Endodermal cell (in vitro differentiated cells): ENCODE results near the gene PCBP2. TPM values are rescaled to one million over a fixed set of nuclear protein-coding genes. Genes with fewer than 3 reads are reported as not detected.
"Not testable (repeated sequence)": the region's sequence is repeated elsewhere in the genome, so short reads cannot be mapped to it uniquely, and the experiment has no call there.

Source experiments
- DNase-seq: peaks from one replicate; pipeline ENCODE4 v3.0.0-alpha.2; 2017
- H3K27ac ChIP-seq: 2 replicates; pipeline ENCODE4 v1.5.1; 2013; ENCODE audit warnings: mild to moderate bottlenecking, low read depth, low read length, moderate library complexity
- H3K27me3 ChIP-seq: 2 replicates; pipeline ENCODE4 v1.6.1; 2013; ENCODE audit warnings: mild to moderate bottlenecking, low read length, moderate library complexity; ENCODE audit not compliant: insufficient read depth, control insufficient read depth, poor library complexity, severe bottlenecking
- H3K36me3 ChIP-seq: 2 replicates; pipeline ENCODE4 v1.7.0; 2013; ENCODE audit warnings: mild to moderate bottlenecking, low read length, moderate library complexity; ENCODE audit not compliant: control insufficient read depth, insufficient read depth
- H3K4me1 ChIP-seq: one replicate; pipeline ENCODE4 v1.7.0; 2013; ENCODE audit warnings: low read length; ENCODE audit not compliant: control insufficient read depth, insufficient read depth
- H3K4me3 ChIP-seq: 2 replicates; pipeline ENCODE4 v1.5.1; 2013; ENCODE audit warnings: mild to moderate bottlenecking, low read length, moderate library complexity
- H3K9ac ChIP-seq: 2 replicates; pipeline ENCODE4 v1.6.1; 2013; ENCODE audit warnings: mild to moderate bottlenecking, low read length, moderate library complexity; ENCODE audit not compliant: poor library complexity, severe bottlenecking; ENCODE audit errors: extremely low read depth
- H3K9me3 ChIP-seq: 2 replicates; pipeline ENCODE4 v1.6.1; 2013; ENCODE audit warnings: mild to moderate bottlenecking, low read length, moderate library complexity; ENCODE audit not compliant: control insufficient read depth
- H3K27ac Mint-ChIP-seq: 2 replicates; pipeline ENCODE4 v1.8.0; 2020; ENCODE audit warnings: mixed read lengths
- H3K27me3 Mint-ChIP-seq: 2 replicates; pipeline ENCODE4 v1.8.0; 2021; ENCODE audit warnings: mild to moderate bottlenecking, mixed read lengths; ENCODE audit not compliant: insufficient read depth
- H3K36me3 Mint-ChIP-seq: 2 replicates; pipeline ENCODE4 v1.8.0; 2020; ENCODE audit warnings: low read depth, mixed read lengths
- H3K4me1 Mint-ChIP-seq: 2 replicates; pipeline ENCODE4 v1.8.0; 2020; ENCODE audit warnings: mixed read lengths
- H3K4me3 Mint-ChIP-seq: 2 replicates; pipeline ENCODE4 v1.8.0; 2020; ENCODE audit warnings: mild to moderate bottlenecking, moderate library complexity, mixed read lengths
- H3K9me3 Mint-ChIP-seq: 2 replicates; pipeline ENCODE4 v1.8.0; 2020; ENCODE audit warnings: mild to moderate bottlenecking, mixed read lengths
- CTCF ChIP-seq: fragments of 200-600 bp; sonication (generic); conservative IDR thresholded peaks from 2 replicates; pipeline ENCODE4 v1.5.0; 2021; ENCODE audit warnings: antibody characterized with exemption, mild to moderate bottlenecking
- WGBS, 2 experiments: methylation state at CpG; one replicate each; pipeline versions ENCODE4 v1.1.5 to v1.1.7; 2013; ENCODE audit warnings: missing lambda C conversion rate in 2 of 2, mixed read lengths in 1 of 2; ENCODE audit not compliant: insufficient coverage in 1 of 2, insufficient read length in 1 of 2; 5-methylcytosine and 5-hydroxymethylcytosine counted together
- total RNA-seq, 2 donors: library from RNA; stranded (reverse); fragmentation: NEBNext Ultra II Directional in 1 of 2; extraction: Animal tissue kit (Norgen Biotek cat#: 25700) in 1 of 2; gene quantifications; 2 replicates in 1 of 2; 3 replicates in 1 of 2; pipeline ENCODE4 v1.2.1, GENCODE V29; 2021

Gene PCBP2
- total RNA-seq, 2 donors from 2014 or later = 1,281 to 1,338 TPM

- peak overlapping the region; percentile 20 for H3K27ac Mint-ChIP-seq
- WGBS, 2 experiments = 90 to 100% methylated on average over 2 to 3 of the region's 4 CpGs
- H3K4me3 ChIP-seq = peak overlapping the region; percentile 100
Observed at GRCh38 chr12:53443955-53444354, 7.9 kb upstream of the PCBP2 start.

GRCh38 chr12:53444593-53445325 is 7.1 kb upstream of the PCBP2 start:
- H3K27ac ChIP-seq, H3K9me3 ChIP-seq, H3K9me3 Mint-ChIP-seq, DNase-seq, H3K9ac ChIP-seq, H3K4me3 Mint-ChIP-seq, H3K27me3 Mint-ChIP-seq, H3K4me1 ChIP-seq, H3K27me3 ChIP-seq: not testable (repeated sequence)
- 94 to 96% methylated on average over 9 to 11 of the region's 11 CpGs for WGBS, 2 experiments
- Histone ChIP-seq H3K4me3 (peak overlapping the region; percentile 49), H3K36me3 (peaks cover 33% of the 10 kb centered on the region)
- H3K27ac Mint-ChIP-seq = peak overlapping the region; percentile 21
- H3K4me1 Mint-ChIP-seq = peaks cover 15% of the 10 kb centered on the region
- peaks cover 44% of the 10 kb centered on the region for H3K36me3 Mint-ChIP-seq

More at GRCh38 chr12:53443955-53444354, 7.9 kb upstream of the PCBP2 start:
- Mint-ChIP-seq H3K36me3 (peaks cover 44% of the 10 kb centered on the region), H3K4me3 (peak overlapping the region; percentile 89), H3K4me1 (peaks cover 15% of the 10 kb centered on the region), H3K9me3 (no peaks in the 10 kb centered on the region), H3K27me3 (no peaks in the 10 kb centered on the region)
- no peaks in the 10 kb centered on the region for H3K27me3 ChIP-seq
- no peak overlapping the region for H3K9ac ChIP-seq
- H3K36me3 ChIP-seq = peaks cover 33% of the 10 kb centered on the region
- DNase-seq = no peak
- no peak overlapping the region for H3K27ac ChIP-seq
- no peaks in the 10 kb centered on the region for H3K9me3 ChIP-seq
- no peak for TF ChIP-seq CTCF
- H3K4me1 ChIP-seq = peaks cover 4% of the 10 kb centered on the region

- Histone ChIP-seq H3K36me3 (peaks cover 43% of the 10 kb centered on the region), H3K9me3 (no peaks in the 10 kb centered on the region), H3K4me1 (peaks cover 7% of the 10 kb centered on the region), H3K9ac (no peak overlapping the region), H3K4me3 (no peak overlapping the region), H3K27me3 (no peaks in the 10 kb centered on the region), H3K27ac (no peak overlapping the region)
- Mint-ChIP-seq H3K9me3 (no peaks in the 10 kb centered on the region), H3K4me1 (peaks cover 27% of the 10 kb centered on the region), H3K27ac (no peak overlapping the region), H3K27me3 (no peaks in the 10 kb centered on the region), H3K4me3 (no peak overlapping the region), H3K36me3 (peaks cover 52% of the 10 kb centered on the region)
- DNase-seq = no peak
- TF ChIP-seq CTCF = no peak
- 90 to 93% methylated on average over 6 of the region's 7 CpGs for WGBS, 2 experiments
Observed at GRCh38 chr12:53450936-53451335, 966 bp upstream of the PCBP2 start.
